Fibroblast of lung (primary cell): ENCODE measurements around the gene KIAA1328. TPM values are rescaled to one million over a fixed set of nuclear protein-coding genes. Genes with fewer than 3 reads are reported as not detected.

Experiments
- DNase-seq, 2 donors: peaks; one replicate each; pipeline versions ENCODE4 v3.0.0 to v3.0.0-alpha.2; 2010; ENCODE audit warnings: low read depth in 2 of 2
- H2AFZ ChIP-seq: 2 replicates; pipeline ENCODE4 v1.5.1; 2012; ENCODE audit warnings: low read length, control low read depth, inconsistent platforms
- H3K27ac ChIP-seq: 2 replicates; pipeline ENCODE4 v1.5.1; 2011; ENCODE audit warnings: low read length, control low read depth; ENCODE audit not compliant: insufficient read depth
- H3K27me3 ChIP-seq: 2 replicates; pipeline ENCODE4 v1.5.1; 2011; ENCODE audit warnings: mild to moderate bottlenecking, low read length; ENCODE audit not compliant: control insufficient read depth, insufficient read depth
- H3K36me3 ChIP-seq: 2 replicates; pipeline ENCODE4 v1.5.1; 2011; ENCODE audit warnings: low read length; ENCODE audit not compliant: control insufficient read depth, insufficient read depth
- H3K4me1 ChIP-seq: 2 replicates; pipeline ENCODE4 v1.5.1; 2011; ENCODE audit warnings: low read length; ENCODE audit not compliant: control insufficient read depth, insufficient read depth; ENCODE audit errors: extremely low read depth
- H3K4me2 ChIP-seq: 2 replicates; pipeline ENCODE4 v1.5.1; 2011; ENCODE audit warnings: low read length, control low read depth; ENCODE audit not compliant: insufficient read depth; ENCODE audit errors: extremely low read depth
- H3K4me3 ChIP-seq, 4 experiments: fragments of 200-600 bp in 1 of 4; sonication (generic) in 1 of 4; replicated peaks in 1 of 4; 2 replicates each; pipeline ENCODE4 v1.5.1; 2011 to 2016; ENCODE audit warnings: low read length in 4 of 4, low read depth in 3 of 4, mild to moderate bottlenecking in 3 of 4, control low read depth in 2 of 4, inconsistent platforms in 1 of 4, mixed read lengths in 1 of 4; ENCODE audit not compliant: insufficient read depth in 1 of 4; ENCODE audit errors: control extremely low read depth in 1 of 4
- H3K79me2 ChIP-seq: 2 replicates; pipeline ENCODE4 v1.5.1; 2012; ENCODE audit warnings: mild to moderate bottlenecking, low read length, inconsistent platforms; ENCODE audit not compliant: control insufficient read depth, insufficient read depth
- H3K9ac ChIP-seq: 2 replicates; pipeline ENCODE4 v1.5.1; 2011; ENCODE audit warnings: mild to moderate bottlenecking, low read length, control low read depth; ENCODE audit not compliant: insufficient read depth
- H3K9me3 ChIP-seq: 2 replicates; pipeline ENCODE4 v1.5.1; 2012; ENCODE audit warnings: low read depth, low read length; ENCODE audit not compliant: control insufficient read depth, insufficient read depth
- H4K20me1 ChIP-seq: 2 replicates; pipeline ENCODE4 v1.5.1; 2011; ENCODE audit warnings: low read length; ENCODE audit not compliant: control insufficient read depth, insufficient read depth; ENCODE audit errors: extremely low read depth
- EZH2 ChIP-seq: IDR thresholded peaks from 2 replicates; pipeline ENCODE4 v1.5.1; 2012; ENCODE audit warnings: low read length, control low read depth, mild to moderate bottlenecking; ENCODE audit errors: missing control alignments
- polyA plus RNA-seq, 2 donors: library from polyadenylated mRNA; depleted of rRNA in 1 of 2; stranded (reverse) in 1 of 2; unstranded in 1 of 2; fragments of >200 nt; gene quantifications; 2 replicates each; pipeline ENCODE4 v1.2.1, GENCODE V29; 2011 to 2012; ENCODE audit warnings: missing spikeins in 1 of 2
- total RNA-seq: library from RNA; depleted of rRNA; stranded (reverse); fragments of >200 nt; gene quantifications from 2 replicates; pipeline ENCODE4 v1.2.1, GENCODE V29; 2014
- TF ChIP-seq, protein P1 (sequence below), 2 donors: IDR thresholded peaks in 1 of 2; conservative IDR thresholded peaks in 1 of 2; 1 replicate in 1 of 2; 2 replicates in 1 of 2; pipeline ENCODE4 v1.5.1; 2011 to 2012; ENCODE audit warnings: low read length in 2 of 2, control low read depth in 1 of 2, inconsistent platforms in 1 of 2, low read depth in 1 of 2, mild to moderate bottlenecking in 1 of 2

The KIAA1328 gene
- total and polyA plus RNA-seq, 2 donors (not counting 1 experiment from before 2014, with no cell fraction given): 4.3 to 4.5 TPM

DNA sequence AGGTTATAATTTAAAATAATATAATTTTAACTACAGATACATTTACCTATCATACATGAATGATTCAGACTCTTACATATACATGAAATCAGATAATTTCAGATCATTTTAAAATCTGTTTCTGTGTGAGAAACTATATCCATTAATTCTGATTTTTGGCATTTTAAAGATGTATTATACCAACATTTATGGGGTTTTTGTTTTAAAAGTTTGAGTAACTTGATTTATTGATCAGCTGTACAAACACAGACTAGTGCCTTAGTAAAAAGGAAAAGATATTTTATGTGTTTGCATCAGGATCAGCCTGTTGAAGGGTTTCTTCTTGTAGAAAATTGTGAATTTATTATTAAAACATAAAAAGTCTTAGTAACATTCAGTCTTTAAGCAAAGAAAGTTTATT is 59.9 kb downstream of the KIAA1328 start:
- no peaks in the 10 kb centered on the region for H3K9me3 ChIP-seq
- H3K36me3 ChIP-seq: no peaks in the 10 kb centered on the region
- no peak for TF ChIP-seq EZH2
- TF ChIP-seq, protein P1, sequence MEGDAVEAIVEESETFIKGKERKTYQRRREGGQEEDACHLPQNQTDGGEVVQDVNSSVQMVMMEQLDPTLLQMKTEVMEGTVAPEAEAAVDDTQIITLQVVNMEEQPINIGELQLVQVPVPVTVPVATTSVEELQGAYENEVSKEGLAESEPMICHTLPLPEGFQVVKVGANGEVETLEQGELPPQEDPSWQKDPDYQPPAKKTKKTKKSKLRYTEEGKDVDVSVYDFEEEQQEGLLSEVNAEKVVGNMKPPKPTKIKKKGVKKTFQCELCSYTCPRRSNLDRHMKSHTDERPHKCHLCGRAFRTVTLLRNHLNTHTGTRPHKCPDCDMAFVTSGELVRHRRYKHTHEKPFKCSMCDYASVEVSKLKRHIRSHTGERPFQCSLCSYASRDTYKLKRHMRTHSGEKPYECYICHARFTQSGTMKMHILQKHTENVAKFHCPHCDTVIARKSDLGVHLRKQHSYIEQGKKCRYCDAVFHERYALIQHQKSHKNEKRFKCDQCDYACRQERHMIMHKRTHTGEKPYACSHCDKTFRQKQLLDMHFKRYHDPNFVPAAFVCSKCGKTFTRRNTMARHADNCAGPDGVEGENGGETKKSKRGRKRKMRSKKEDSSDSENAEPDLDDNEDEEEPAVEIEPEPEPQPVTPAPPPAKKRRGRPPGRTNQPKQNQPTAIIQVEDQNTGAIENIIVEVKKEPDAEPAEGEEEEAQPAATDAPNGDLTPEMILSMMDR (conservative IDR thresholded peaks at IDR 0.05 in 1 of 2, IDR thresholded peaks at IDR 0.05 in 1 of 2; ENCODE audit: low read depth in 1 of 2, low read length in 2 of 2): no peak
- no peak overlapping the region for H3K27ac ChIP-seq
- no peaks in the 10 kb centered on the region for H3K4me1 ChIP-seq
- H4K20me1 ChIP-seq: no peaks in the 10 kb centered on the region
- H2AFZ ChIP-seq: no peak overlapping the region
- no peaks in the 10 kb centered on the region for H3K27me3 ChIP-seq
- no peak for DNase-seq
- no peaks in the 10 kb centered on the region for H3K79me2 ChIP-seq
- H3K4me3 ChIP-seq: no peak overlapping the region
- no peak overlapping the region for H3K4me2 ChIP-seq
- no peak overlapping the region for H3K9ac ChIP-seq

DNA sequence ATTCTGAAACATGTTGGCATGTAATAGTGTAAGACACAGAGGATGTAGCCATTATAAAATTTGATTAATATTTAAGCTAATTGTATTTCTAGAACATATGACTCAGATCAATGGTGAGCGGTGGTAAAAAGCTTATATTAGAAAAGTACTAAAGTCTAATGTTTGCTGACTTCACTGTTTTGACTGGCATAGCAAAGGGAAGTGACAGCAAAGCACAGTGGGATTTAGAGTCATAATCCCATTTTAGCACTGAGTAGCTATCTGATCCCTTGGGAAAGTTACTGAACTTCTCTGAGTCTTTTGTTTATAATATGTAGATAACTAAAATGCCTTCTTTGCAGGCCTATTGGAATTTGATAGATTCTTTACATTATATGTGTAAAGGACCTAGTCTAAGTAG is 60.4 kb downstream of the KIAA1328 start:
- H3K4me1 ChIP-seq: no peaks in the 10 kb centered on the region
- no peaks in the 10 kb centered on the region for H3K79me2 ChIP-seq
- H3K9ac ChIP-seq: no peak overlapping the region
- no peak overlapping the region for H3K4me3 ChIP-seq
- H3K36me3 ChIP-seq: no peaks in the 10 kb centered on the region
- H3K27me3 ChIP-seq: no peaks in the 10 kb centered on the region
- H4K20me1 ChIP-seq: no peaks in the 10 kb centered on the region
- DNase-seq: peak in 1 of 2 donors; percentile 15
- no peak overlapping the region for H3K4me2 ChIP-seq
- no peak overlapping the region for H3K27ac ChIP-seq
- no peak overlapping the region for H2AFZ ChIP-seq
- TF ChIP-seq, protein P1 (conservative IDR thresholded peaks at IDR 0.05 in 1 of 2, IDR thresholded peaks at IDR 0.05 in 1 of 2; ENCODE audit: low read depth in 1 of 2, low read length in 2 of 2): no peak
- TF ChIP-seq EZH2: no peak
- H3K9me3 ChIP-seq: no peaks in the 10 kb centered on the region

DNA sequence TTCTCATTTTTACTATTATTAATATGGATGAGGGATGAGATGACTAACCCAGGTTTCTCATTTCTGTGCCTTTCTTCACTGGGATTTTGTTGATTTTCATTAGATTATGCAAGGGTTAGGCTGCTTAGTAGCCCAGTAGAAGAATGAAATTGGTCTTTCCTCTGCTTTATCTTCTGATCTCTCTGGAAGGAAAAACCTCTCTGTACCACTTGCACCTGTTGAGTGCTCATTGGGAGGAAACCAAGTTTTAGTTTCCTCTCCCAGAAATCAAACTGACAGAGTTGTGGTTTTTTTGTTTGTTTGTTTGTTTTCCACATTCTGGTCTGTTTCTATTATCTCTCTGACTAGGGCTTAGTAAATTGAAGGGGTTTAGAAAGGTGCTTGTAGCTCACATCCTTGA is 60.8 kb downstream of the KIAA1328 start:
- Histone ChIP-seq H3K79me2 (no peaks in the 10 kb centered on the region), H2AFZ (no peak overlapping the region), H3K4me1 (no peaks in the 10 kb centered on the region), H3K9me3 (no peaks in the 10 kb centered on the region), H3K36me3 (no peaks in the 10 kb centered on the region), H4K20me1 (no peaks in the 10 kb centered on the region), H3K27me3 (no peaks in the 10 kb centered on the region), H3K27ac (no peak overlapping the region), H3K4me3 (no peak overlapping the region), H3K9ac (no peak overlapping the region), H3K4me2 (no peak overlapping the region)
- TF ChIP-seq EZH2: no peak
- TF ChIP-seq, protein P1 (conservative IDR thresholded peaks at IDR 0.05 in 1 of 2, IDR thresholded peaks at IDR 0.05 in 1 of 2; ENCODE audit: low read depth in 1 of 2, low read length in 2 of 2): no peak
- DNase-seq: no peak
